Loucy (cell line): Measurements from ENCODE around the gene APLP2.

Experiments used
- CTCF ChIP-seq: fragments of 200-600 bp; sonication (generic); conservative IDR thresholded peaks from 2 replicates; pipeline ENCODE4 v1.5.1; 2014; ENCODE audit warnings: mild to moderate bottlenecking, antibody characterized with exemption, low read length
- EZH2phosphoT487 ChIP-seq: fragments of 200-600 bp; IDR thresholded peaks from 2 replicates; pipeline ENCODE4 v1.6.1; 2018; ENCODE audit warnings: antibody characterized with exemption, mild to moderate bottlenecking, moderate library complexity, borderline replicate concordance

DNA sequence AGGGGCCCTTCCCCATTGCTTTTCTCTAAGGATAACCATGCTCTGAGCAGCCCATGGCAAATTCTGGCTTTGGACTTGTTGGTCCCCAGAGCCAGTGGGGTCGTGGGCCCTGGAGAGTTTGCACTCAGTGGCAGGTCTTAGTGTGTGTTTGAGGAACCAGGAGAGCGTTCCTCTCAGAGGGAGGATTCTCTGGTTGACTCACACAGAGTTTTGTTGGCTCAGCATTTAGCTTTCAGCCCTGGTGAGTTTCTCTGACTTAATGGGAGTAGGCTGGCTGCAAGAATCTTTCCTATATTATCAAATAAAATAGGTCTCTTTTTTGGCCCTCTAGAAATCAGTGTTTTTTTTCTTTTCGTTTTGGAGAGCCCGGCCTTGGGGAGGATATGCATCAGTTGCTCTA, 110.8 kb downstream of the APLP2 start:
- TF ChIP-seq CTCF (no peak), EZH2phosphoT487 (no peak)
